GM12864 (cell line): ENCODE results near the gene HPRT1.

ENCODE experiments used
- DNase-seq: peaks from one replicate; pipeline ENCODE4 v3.0.0-alpha.2; 2011; ENCODE audit warnings: low read depth
- H3K4me3 ChIP-seq: 2 replicates; pipeline ENCODE4 v1.5.1; 2011; ENCODE audit warnings: mild to moderate bottlenecking, low read depth, low read length, control low read depth
- CTCF ChIP-seq: IDR thresholded peaks from 2 replicates; pipeline ENCODE4 v1.5.1; 2011; ENCODE audit warnings: low read depth, mild to moderate bottlenecking, moderate library complexity, low read length, control low read depth, inconsistent platforms; ENCODE audit errors: missing control alignments

The HPRT1 gene

GRCh38 chrX:134545510-134545909, 85.5 kb downstream of the HPRT1 start:
- no peak for TF ChIP-seq CTCF
- H3K4me3 ChIP-seq = no peak overlapping the region
- DNase-seq = no peak

DNA sequence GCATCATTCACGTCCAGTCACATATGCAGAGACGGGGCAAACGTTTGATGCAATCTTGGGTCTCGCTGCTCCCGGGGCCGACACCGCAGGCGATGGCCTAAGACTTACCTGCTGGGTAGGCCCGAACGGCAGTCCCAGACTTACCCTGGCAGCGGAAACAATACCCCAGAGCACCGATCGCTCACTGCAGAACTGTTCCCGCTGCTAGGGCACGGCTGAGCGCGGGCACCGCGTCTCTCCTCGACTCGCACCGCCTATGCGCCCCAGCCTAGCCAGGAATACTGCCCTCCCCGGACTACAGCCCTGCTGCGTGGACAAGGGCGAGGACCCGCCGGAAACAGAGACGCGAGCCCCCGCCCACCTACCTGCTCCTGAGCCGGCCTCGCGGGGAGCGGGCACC, 86.2 kb downstream of the HPRT1 start:
- TF ChIP-seq CTCF = no peak
- H3K4me3 ChIP-seq = no peak overlapping the region
- DNase-seq = no peak

GRCh38 chrX:134547047-134547679, 87.2 kb downstream of the HPRT1 start:
- no peak for DNase-seq
- no peak overlapping the region for H3K4me3 ChIP-seq
- no peak for TF ChIP-seq CTCF

- no peak for DNase-seq
- peak overlapping the region; percentile 68 for H3K4me3 ChIP-seq
- no peak for TF ChIP-seq CTCF
Measured at GRCh38 chrX:134548257-134549201, 88.6 kb downstream of the HPRT1 start.
